ENCODE data around the gene TLE3.

DNA sequence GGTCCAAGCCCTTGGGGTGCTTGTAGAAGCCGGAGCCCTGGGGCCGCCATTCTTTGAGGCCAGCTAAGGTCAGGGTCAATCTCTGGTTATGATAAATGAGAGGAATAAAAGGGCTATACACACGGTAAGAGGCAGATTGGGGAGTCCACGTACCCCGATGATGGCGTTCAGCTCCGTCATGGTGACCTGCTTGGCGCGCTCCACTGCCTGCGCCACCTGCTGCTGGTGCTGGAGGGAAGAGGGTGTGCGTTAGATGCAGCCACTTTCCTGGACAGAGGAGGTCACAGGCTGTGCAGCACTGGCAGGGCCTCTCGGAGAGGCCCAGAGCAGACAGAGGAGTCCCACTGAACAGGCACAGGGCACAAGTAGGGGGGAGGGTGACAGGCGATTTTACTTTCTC, 23.3 kb downstream of the TLE3 start:
- TF ChIP-seq EZH2 (IDR thresholded peaks at IDR 0.05; ENCODE audit: borderline replicate concordance), result no peak
- TF ChIP-seq, protein P1, sequence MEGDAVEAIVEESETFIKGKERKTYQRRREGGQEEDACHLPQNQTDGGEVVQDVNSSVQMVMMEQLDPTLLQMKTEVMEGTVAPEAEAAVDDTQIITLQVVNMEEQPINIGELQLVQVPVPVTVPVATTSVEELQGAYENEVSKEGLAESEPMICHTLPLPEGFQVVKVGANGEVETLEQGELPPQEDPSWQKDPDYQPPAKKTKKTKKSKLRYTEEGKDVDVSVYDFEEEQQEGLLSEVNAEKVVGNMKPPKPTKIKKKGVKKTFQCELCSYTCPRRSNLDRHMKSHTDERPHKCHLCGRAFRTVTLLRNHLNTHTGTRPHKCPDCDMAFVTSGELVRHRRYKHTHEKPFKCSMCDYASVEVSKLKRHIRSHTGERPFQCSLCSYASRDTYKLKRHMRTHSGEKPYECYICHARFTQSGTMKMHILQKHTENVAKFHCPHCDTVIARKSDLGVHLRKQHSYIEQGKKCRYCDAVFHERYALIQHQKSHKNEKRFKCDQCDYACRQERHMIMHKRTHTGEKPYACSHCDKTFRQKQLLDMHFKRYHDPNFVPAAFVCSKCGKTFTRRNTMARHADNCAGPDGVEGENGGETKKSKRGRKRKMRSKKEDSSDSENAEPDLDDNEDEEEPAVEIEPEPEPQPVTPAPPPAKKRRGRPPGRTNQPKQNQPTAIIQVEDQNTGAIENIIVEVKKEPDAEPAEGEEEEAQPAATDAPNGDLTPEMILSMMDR (IDR thresholded peaks at IDR 0.05; ENCODE audit: poor library complexity), result no peak
- no peak for TF ChIP-seq EZH2phosphoT487 (IDR thresholded peaks at IDR 0.05; ENCODE audit: low read depth, severe bottlenecking, unreplicated experiment)

All from hepatocyte (in vitro differentiated cells).